ENCODE data around the gene CLEC2L. TPM values are rescaled to one million over a fixed set of nuclear protein-coding genes. Genes with fewer than 3 reads are reported as not detected.

The CLEC2L gene
- total RNA-seq, 2 donors from 2014 or later: 3.0 TPM; not detected in 1

GRCh38 chr7:139534966-139535651 lies 11.6 kb downstream of the CLEC2L start:
- H3K4me3 ChIP-seq: no peak overlapping the region
- no peaks in the 10 kb centered on the region for H3K36me3 ChIP-seq
- 69% methylated on average over 7 of the region's 7 CpGs for WGBS
- no peak for DNase-seq (ENCODE audit: low spot score)
- intact Hi-C loops (cut with DNase I): no loop called here
- TF ChIP-seq POLR2AphosphoS5 (IDR thresholded peaks at IDR 0.05) (no peak), POLR2A (IDR thresholded peaks at IDR 0.05) (no peak), CTCF (IDR thresholded peaks at IDR 0.05) (no peak)
- H3K27me3 ChIP-seq (replicated peaks; ENCODE audit: insufficient read depth): no peaks in the 10 kb centered on the region
- no peaks in the 10 kb centered on the region for H3K9me3 ChIP-seq
- H3K27ac ChIP-seq: no peak overlapping the region
- H3K4me1 ChIP-seq (replicated peaks): no peaks in the 10 kb centered on the region

GRCh38 chr7:139536152-139536551 lies 12.7 kb downstream of the CLEC2L start:
- H3K27me3 ChIP-seq (replicated peaks; ENCODE audit: insufficient read depth): no peaks in the 10 kb centered on the region
- no peak for TF ChIP-seq POLR2AphosphoS5 (IDR thresholded peaks at IDR 0.05)
- no peak for TF ChIP-seq POLR2A (IDR thresholded peaks at IDR 0.05)
- no peak for TF ChIP-seq CTCF (IDR thresholded peaks at IDR 0.05)
- no peak overlapping the region for H3K4me3 ChIP-seq
- H3K4me1 ChIP-seq (replicated peaks): no peaks in the 10 kb centered on the region
- H3K27ac ChIP-seq: no peak overlapping the region
- no peak for DNase-seq (ENCODE audit: low spot score)
- 94% methylated on average over 8 of the region's 8 CpGs for WGBS
- H3K9me3 ChIP-seq: no peaks in the 10 kb centered on the region
- intact Hi-C loops (cut with DNase I): no loop called here
- H3K36me3 ChIP-seq: no peaks in the 10 kb centered on the region

GRCh38 chr7:139538881-139539635 lies 15.6 kb downstream of the CLEC2L start:
- Histone ChIP-seq H3K27me3 (replicated peaks; ENCODE audit: insufficient read depth) (peaks cover 2% of the 10 kb centered on the region), H3K27ac (no peak overlapping the region), H3K4me1 (replicated peaks) (no peaks in the 10 kb centered on the region), H3K9me3 (no peaks in the 10 kb centered on the region), H3K4me3 (no peak overlapping the region), H3K36me3 (no peaks in the 10 kb centered on the region)
- intact Hi-C loops (cut with DNase I): no loop called here
- 78% methylated on average over 8 of the region's 8 CpGs for WGBS
- no peak for DNase-seq (ENCODE audit: low spot score)
- TF ChIP-seq CTCF (IDR thresholded peaks at IDR 0.05): no peak
- TF ChIP-seq POLR2AphosphoS5 (IDR thresholded peaks at IDR 0.05): no peak

GRCh38 chr7:139540203-139540602 lies 16.7 kb downstream of the CLEC2L start:
- H3K4me1 ChIP-seq (replicated peaks): no peaks in the 10 kb centered on the region
- 51% methylated on average over 12 of the region's 12 CpGs for WGBS

More at GRCh38 chr7:139540203-139540602, 16.7 kb downstream of the CLEC2L start:
- no peak overlapping the region for H3K4me3 ChIP-seq
- H3K27me3 ChIP-seq (replicated peaks; ENCODE audit: insufficient read depth): peaks cover 2% of the 10 kb centered on the region
- DNase-seq (ENCODE audit: low spot score): no peak
- intact Hi-C loops (cut with DNase I): no loop called here
- TF ChIP-seq POLR2A (IDR thresholded peaks at IDR 0.05): no peak
- no peak for TF ChIP-seq POLR2AphosphoS5 (IDR thresholded peaks at IDR 0.05)
- TF ChIP-seq CTCF (IDR thresholded peaks at IDR 0.05): no peak
- H3K27ac ChIP-seq: no peak overlapping the region
- H3K36me3 ChIP-seq: no peaks in the 10 kb centered on the region
- no peaks in the 10 kb centered on the region for H3K9me3 ChIP-seq

Data from prostate gland (tissue), 2 donors.